ENCODE data around the gene FOXL3.
"Not testable (repeated sequence)": the region's sequence is repeated elsewhere in the genome, so short reads cannot be mapped to it uniquely, and the experiment has no call there.

The FOXL3 gene

GRCh38 chr7:293681-294439 lies 3.9 kb downstream of the FOXL3 start:
- in situ Hi-C loops (cut with HindIII; ENCODE audit: low sequenced_read_pairs) = no loop called here

GRCh38 chr7:294440-295154 lies 4.6 kb downstream of the FOXL3 start:
- TF ChIP-seq CTCF (IDR thresholded peaks at IDR 0.05; ENCODE audit: low read depth, low read length, missing control alignments) = no peak
- H3K4me3 ChIP-seq (ENCODE audit: low read depth, low read length) = no peak overlapping the region
- in situ Hi-C loops (cut with HindIII; ENCODE audit: low sequenced_read_pairs) = no loop called here
- no peak for DNase-seq (ENCODE audit: low read depth)

More at GRCh38 chr7:293681-294439, 3.9 kb downstream of the FOXL3 start:
- H3K4me3 ChIP-seq (ENCODE audit: low read depth, low read length) = no peak overlapping the region
- no peak for TF ChIP-seq CTCF (IDR thresholded peaks at IDR 0.05; ENCODE audit: low read depth, low read length, missing control alignments)
- DNase-seq (ENCODE audit: low read depth) = no peak

- no peak for TF ChIP-seq CTCF (IDR thresholded peaks at IDR 0.05; ENCODE audit: low read depth, low read length, missing control alignments)
- in situ Hi-C loops (cut with HindIII; ENCODE audit: low sequenced_read_pairs) = no loop called here
- DNase-seq (ENCODE audit: low read depth) = no peak
- H3K4me3 ChIP-seq (ENCODE audit: low read depth, low read length) = no peak overlapping the region
These were observed 5.5 kb downstream of the FOXL3 start for GRCh38 chr7:295155-296154.

- H3K4me3 ChIP-seq (ENCODE audit: low read depth, low read length) = no peak overlapping the region
- no peak for TF ChIP-seq CTCF (IDR thresholded peaks at IDR 0.05; ENCODE audit: low read depth, low read length, missing control alignments)
- in situ Hi-C loops (cut with HindIII; ENCODE audit: low sequenced_read_pairs) = no loop called here
- DNase-seq (ENCODE audit: low read depth) = no peak
These were observed 6.5 kb downstream of the FOXL3 start for GRCh38 chr7:296373-296945.

- DNase-seq (ENCODE audit: low read depth); in situ Hi-C loops (cut with HindIII; ENCODE audit: low sequenced_read_pairs); H3K4me3 ChIP-seq (ENCODE audit: low read depth, low read length): not testable (repeated sequence)
These were observed 7.2 kb downstream of the FOXL3 start for GRCh38 chr7:297141-297540.

GRCh38 chr7:297611-298374 lies 7.8 kb downstream of the FOXL3 start:
- in situ Hi-C loops (cut with HindIII; ENCODE audit: low sequenced_read_pairs) = no loop called here
- DNase-seq (ENCODE audit: low read depth) = no peak
- H3K4me3 ChIP-seq (ENCODE audit: low read depth, low read length) = no peak overlapping the region
- TF ChIP-seq CTCF (IDR thresholded peaks at IDR 0.05; ENCODE audit: low read depth, low read length, missing control alignments) = no peak
